MCF 10A (cell line): Measurements from ENCODE around the gene ZNF165. TPM values are rescaled to one million over a fixed set of nuclear protein-coding genes. Genes with fewer than 3 reads are reported as not detected.
A peak's percentile ranks its signal among the peaks of the same experiment; 100 is the strongest.
"Not testable (repeated sequence)": the region's sequence is repeated elsewhere in the genome, so short reads cannot be mapped to it uniquely, and the experiment has no call there.

Experiments
- BruUV-seq: library from RNA; stranded (reverse); fragments of 400-500 nt; replicated peaks from 2 replicates; lab custom pipeline; 2021; lab: Mats Ljungman, UMichigan
- CTCF ChIA-PET: fragments of 300-600 bp; sonication (Branson Sonifier 250); formaldehyde crosslinking; extraction: SDS; loops from one replicate; lab custom pipeline; 2021; ENCODE audit warnings: antibody characterized with exemption, inconsistent platforms; lab: Yijun Ruan, JAX
- POLR2A ChIA-PET: fragments of 300-600, 350-650 bp; sonication (Branson Sonifier 250); formaldehyde crosslinking; extraction: SDS; loops from one replicate; lab custom pipeline; 2020; ENCODE audit warnings: antibody characterized with exemption, inconsistent platforms; lab: Yijun Ruan, JAX
- DNase-seq: peaks from one replicate; pipeline ENCODE4 v3.0.0-alpha.2; 2018; ENCODE audit not compliant: unreplicated experiment
- H3K27ac Mint-ChIP-seq: one replicate; pipeline ENCODE4 v1.8.0; 2022; ENCODE audit warnings: mild to moderate bottlenecking, low read depth, mixed read lengths; ENCODE audit not compliant: unreplicated experiment
- H3K27me3 Mint-ChIP-seq: one replicate; pipeline ENCODE4 v1.8.0; 2022; ENCODE audit warnings: mixed read lengths; ENCODE audit not compliant: insufficient read depth, unreplicated experiment
- H3K36me3 Mint-ChIP-seq: one replicate; pipeline ENCODE4 v1.8.0; 2022; ENCODE audit warnings: mild to moderate bottlenecking, moderate library complexity, mixed read lengths; ENCODE audit not compliant: insufficient read depth, unreplicated experiment
- H3K4me1 Mint-ChIP-seq: one replicate; pipeline ENCODE4 v1.8.0; 2022; ENCODE audit warnings: mixed read lengths; ENCODE audit not compliant: insufficient read depth, unreplicated experiment
- H3K4me3 Mint-ChIP-seq: one replicate; pipeline ENCODE4 v1.8.0; 2022; ENCODE audit warnings: mild to moderate bottlenecking, moderate library complexity, mixed read lengths; ENCODE audit not compliant: unreplicated experiment
- H3K9me3 Mint-ChIP-seq: one replicate; pipeline ENCODE4 v1.8.0; 2022; ENCODE audit warnings: mixed read lengths; ENCODE audit not compliant: unreplicated experiment
- CTCF ChIP-seq: fragments of 200-600 bp; IDR thresholded peaks from one replicate; pipeline ENCODE4 v1.8.0; 2022; ENCODE audit warnings: antibody characterized with exemption, mild to moderate bottlenecking; ENCODE audit not compliant: unreplicated experiment
- intact Hi-C: fragments of 100-400 bp; cut with micrococcal nuclease; formaldehyde crosslinking; loops from 2 replicates; pipeline ENCODE4 v1.14.1; 2022
- total RNA-seq: library from RNA; stranded (reverse); gene quantifications from 2 replicates; pipeline ENCODE4 v1.2.3, GENCODE V29; 2022

ZNF165 gene
- total RNA-seq, 1 experiment from 2014 or later, result 7.1 TPM

- BruUV-seq, result no TSS peak
- no peak for TF ChIP-seq CTCF
- POLR2A ChIA-PET, result interaction anchor here (0.6 to 1.1 kb wide), 3 partner anchors 15 to 153 kb away, joined by 3 to 5 read pairs (median 4); partner anchors contain the start of gene ZKSCAN8
- Mint-ChIP-seq H3K4me1 (no peaks in the 10 kb centered on the region), H3K36me3 (no peaks in the 10 kb centered on the region), H3K4me3 (no peak overlapping the region), H3K9me3 (no peaks in the 10 kb centered on the region), H3K27me3 (peaks cover 70% of the 10 kb centered on the region), H3K27ac (no peak overlapping the region)
- CTCF ChIA-PET, result no interaction called here
- DNase-seq, result no peak
- intact Hi-C loops, result no loop called here
Observed at GRCh38 chr6:28068067-28068466, 12.3 kb upstream of the ZNF165 start.

GRCh38 chr6:28070968-28071367, 9.4 kb upstream of the ZNF165 start:
- H3K9me3 Mint-ChIP-seq, CTCF ChIA-PET, DNase-seq, H3K27ac Mint-ChIP-seq, H3K4me3 Mint-ChIP-seq, POLR2A ChIA-PET, H3K4me1 Mint-ChIP-seq, intact Hi-C loops, BruUV-seq, H3K36me3 Mint-ChIP-seq: not testable (repeated sequence)
- H3K27me3 Mint-ChIP-seq, result peaks cover 67% of the 10 kb centered on the region

GRCh38 chr6:28078050-28078449, 2.3 kb upstream of the ZNF165 start:
- H3K27ac Mint-ChIP-seq, result no peak overlapping the region
- H3K27me3 Mint-ChIP-seq, result peaks cover 11% of the 10 kb centered on the region
- BruUV-seq, result no TSS peak
- TF ChIP-seq CTCF, result no peak
- H3K4me3 Mint-ChIP-seq, result no peak overlapping the region
- no peaks in the 10 kb centered on the region for H3K9me3 Mint-ChIP-seq
- CTCF ChIA-PET, result no interaction called here
- POLR2A ChIA-PET, result interaction anchor here (0.9 kb wide), 1 partner anchor 63 kb away, joined by 3 read pairs; the partner anchor contains the start of gene ZKSCAN8
- H3K36me3 Mint-ChIP-seq, result no peaks in the 10 kb centered on the region
- H3K4me1 Mint-ChIP-seq, result peaks cover 13% of the 10 kb centered on the region
- intact Hi-C loops, result no loop called here
- DNase-seq, result no peak

- Mint-ChIP-seq H3K27me3 (peaks cover 3% of the 10 kb centered on the region), H3K9me3 (no peaks in the 10 kb centered on the region), H3K4me1 (peaks cover 13% of the 10 kb centered on the region), H3K4me3 (no peak overlapping the region), H3K27ac (no peak overlapping the region), H3K36me3 (no peaks in the 10 kb centered on the region)
- intact Hi-C loops, result no loop called here
- POLR2A ChIA-PET, result interaction anchor here (0.6 to 2.4 kb wide), 2 partner anchors 26 to 1794 kb away, joined by 3 to 18 read pairs; a partner anchor contains a TSS
- TF ChIP-seq CTCF, result no peak
- CTCF ChIA-PET, result interaction anchor here (0.6 to 1.2 kb wide), 3 partner anchors 11 to 245 kb away, joined by 3 to 5 read pairs (median 3); no protein-coding TSS in a partner anchor
- BruUV-seq, result no TSS peak
- peak; percentile 0 for DNase-seq
Observed at GRCh38 chr6:28078836-28079235, 1.5 kb upstream of the ZNF165 start.
